Activated naive CD4-positive, alpha-beta T cell treated with anti-CD3 and anti-CD28 coated beads, Interleukin-2, amount 50 U/mL, for 72 hours (primary cell): ENCODE data around the gene PMS2. TPM values are rescaled to one million over a fixed set of nuclear protein-coding genes. Genes with fewer than 3 reads are reported as not detected.
"Not testable (repeated sequence)": the region's sequence is repeated elsewhere in the genome, so short reads cannot be mapped to it uniquely, and the experiment has no call there.

Experiments used
- ATAC-seq, 2 donors: fragments of 150-1000 bp; cut with Tn5 transposase; 2 replicates each; pipeline ENCODE4 v1.10.0; 2021; ENCODE audit warnings: mild to moderate bottlenecking in 2 of 2, moderate library complexity in 2 of 2
- DNase-seq, 2 donors: peaks; one replicate each; pipeline ENCODE4 v3.0.0; 2021 to 2022; ENCODE audit warnings: low spot score in 2 of 2
- H3K27ac Mint-ChIP-seq, 2 donors: one replicate each; pipeline ENCODE4 v1.8.0; 2022; ENCODE audit warnings: mild to moderate bottlenecking in 2 of 2, mixed read lengths in 2 of 2
- H3K36me3 Mint-ChIP-seq, 2 donors: one replicate each; pipeline ENCODE4 v1.8.0; 2022; ENCODE audit warnings: mixed read lengths in 2 of 2
- H3K9me3 Mint-ChIP-seq, 2 donors: one replicate each; pipeline ENCODE4 v1.8.0; 2022; ENCODE audit warnings: mixed read lengths in 2 of 2
- total RNA-seq, 2 donors: library from RNA; stranded (reverse); gene quantifications; one replicate each; pipeline ENCODE4 v1.2.3, GENCODE V29; 2022

PMS2 gene
- total RNA-seq, 2 donors from 2014 or later, result 18.1 to 24.0 TPM

DNA sequence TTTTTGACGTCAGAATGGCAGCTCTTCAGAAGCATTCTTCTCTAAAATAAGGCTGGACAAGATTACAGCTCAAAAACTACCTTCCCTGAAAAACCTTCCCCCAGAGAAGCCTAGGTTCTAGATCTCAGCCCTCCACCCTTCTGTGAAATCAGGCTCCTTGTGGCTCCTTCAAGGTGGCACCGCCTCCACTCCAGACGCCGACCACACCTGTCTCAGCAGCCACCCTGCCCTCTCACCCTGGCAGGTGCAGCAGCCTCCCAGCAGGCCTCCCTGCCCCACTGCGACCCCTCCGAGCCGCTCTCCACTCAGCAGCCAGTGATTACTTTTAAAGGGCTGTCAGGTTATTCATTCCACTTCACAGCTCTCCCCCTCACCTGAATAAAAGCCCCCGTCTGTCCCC lies 35.3 kb downstream of the PMS2 start:
- not testable (repeated sequence) for H3K36me3 Mint-ChIP-seq, H3K27ac Mint-ChIP-seq, H3K9me3 Mint-ChIP-seq, DNase-seq
- ATAC-seq, result peak in 1 of 2 donors; percentile 7

DNA sequence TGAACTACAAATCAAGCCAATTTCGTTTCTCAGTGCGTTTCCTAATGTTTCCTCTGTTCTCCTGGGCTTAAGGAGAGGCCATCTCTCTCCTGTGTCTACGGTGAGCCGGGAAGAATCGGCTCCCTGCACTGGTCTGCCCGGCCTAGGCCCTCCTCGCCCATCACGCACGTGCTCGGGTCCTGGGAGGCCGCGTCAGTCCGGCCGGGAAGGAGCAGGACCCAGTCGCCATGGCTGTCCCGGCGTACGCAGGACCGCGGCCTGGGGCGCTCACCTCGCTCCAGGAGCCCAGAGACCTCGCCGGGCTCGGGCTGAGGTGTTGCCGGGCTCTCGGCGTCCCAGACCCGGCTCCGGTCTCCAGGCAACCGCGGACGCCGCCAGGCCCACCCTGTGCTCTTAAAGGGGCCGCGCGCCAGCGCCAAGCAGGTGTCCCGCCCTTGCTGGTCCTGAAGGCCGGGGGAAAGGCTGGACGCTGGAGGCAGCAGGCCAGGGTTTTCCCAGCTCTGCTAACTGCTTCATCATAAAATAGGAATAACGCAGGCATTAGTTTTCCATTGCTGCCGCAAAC lies 38.4 kb downstream of the PMS2 start, which contains the start of gene RSPH10B:
RSPH10B (minus strand) TSS at position 343 of the 565 bp plus-strand sequence. CDS start 3,573 bp downstream, outside the sequence.
- not testable (repeated sequence) for H3K9me3 Mint-ChIP-seq, H3K36me3 Mint-ChIP-seq, DNase-seq, H3K27ac Mint-ChIP-seq
- peak in 1 of 2 donors; percentile 31 for ATAC-seq

GRCh38 chr7:5963810-5964209 lies 45.0 kb downstream of the PMS2 start:
- not testable (repeated sequence) for DNase-seq, H3K36me3 Mint-ChIP-seq, H3K9me3 Mint-ChIP-seq, H3K27ac Mint-ChIP-seq, ATAC-seq

DNA sequence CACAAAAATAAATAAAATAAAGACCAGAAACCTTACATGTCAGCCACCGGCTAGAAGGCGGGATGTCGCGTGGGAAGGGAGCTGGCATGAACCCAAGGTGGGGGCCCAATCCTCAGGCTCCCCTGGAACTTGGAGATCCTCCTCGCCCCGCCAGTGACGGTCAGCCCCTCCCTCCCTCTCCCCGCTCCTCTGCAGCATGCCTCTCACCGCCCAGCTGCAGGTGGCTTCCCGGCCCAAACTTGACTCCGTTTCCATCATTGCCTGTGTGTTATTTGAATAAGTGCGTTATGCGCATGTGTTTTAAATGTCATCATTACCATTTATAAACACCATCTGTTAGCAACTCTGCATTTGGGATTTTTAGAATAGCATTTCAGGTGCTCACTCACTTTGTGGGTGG lies 45.6 kb downstream of the PMS2 start:
- not testable (repeated sequence) for H3K36me3 Mint-ChIP-seq, DNase-seq, H3K9me3 Mint-ChIP-seq, ATAC-seq, H3K27ac Mint-ChIP-seq

- DNase-seq, H3K27ac Mint-ChIP-seq, H3K36me3 Mint-ChIP-seq, H3K9me3 Mint-ChIP-seq: not testable (repeated sequence)
- peak in 1 of 2 donors; percentile 22 for ATAC-seq
Observed at GRCh38 chr7:5934945-5935450, 73.9 kb downstream of the PMS2 start.

DNA sequence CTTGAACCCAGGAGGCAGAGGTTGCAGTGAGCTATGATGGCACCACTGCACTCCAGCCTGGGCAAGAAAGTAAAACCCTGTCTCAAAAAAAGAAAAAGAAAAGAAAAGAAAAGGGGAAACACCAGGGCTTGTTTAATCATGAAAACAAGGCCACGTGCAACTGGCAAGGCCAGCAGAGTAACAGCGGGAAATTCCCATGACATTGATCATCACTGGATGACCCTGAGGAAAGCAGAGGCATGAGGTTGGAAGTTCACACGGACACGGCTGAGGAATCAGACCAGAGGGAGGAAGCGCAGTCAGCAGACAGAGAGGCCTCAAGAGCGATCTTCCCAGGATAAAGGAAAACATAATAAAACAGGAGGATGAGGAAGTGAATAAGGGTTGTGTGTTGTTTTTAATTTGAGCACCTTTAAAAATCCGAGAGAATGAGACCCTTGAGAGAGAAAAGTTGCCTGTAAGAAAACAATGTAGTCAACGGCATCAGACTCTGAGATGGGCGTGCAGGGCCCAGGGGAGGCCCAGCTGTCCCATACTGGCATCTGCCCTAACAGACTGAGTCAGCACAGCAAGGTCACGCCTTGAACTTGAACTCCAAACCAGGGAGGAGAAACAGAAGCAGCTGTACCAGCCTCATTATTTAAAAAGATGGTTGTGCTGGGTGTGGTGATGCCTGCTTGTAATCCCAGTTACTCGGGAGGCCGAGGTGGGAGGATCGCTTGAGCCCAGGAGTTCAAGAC lies 76.8 kb downstream of the PMS2 start:
- not testable (repeated sequence) for H3K9me3 Mint-ChIP-seq, H3K27ac Mint-ChIP-seq, ATAC-seq, DNase-seq, H3K36me3 Mint-ChIP-seq

DNA sequence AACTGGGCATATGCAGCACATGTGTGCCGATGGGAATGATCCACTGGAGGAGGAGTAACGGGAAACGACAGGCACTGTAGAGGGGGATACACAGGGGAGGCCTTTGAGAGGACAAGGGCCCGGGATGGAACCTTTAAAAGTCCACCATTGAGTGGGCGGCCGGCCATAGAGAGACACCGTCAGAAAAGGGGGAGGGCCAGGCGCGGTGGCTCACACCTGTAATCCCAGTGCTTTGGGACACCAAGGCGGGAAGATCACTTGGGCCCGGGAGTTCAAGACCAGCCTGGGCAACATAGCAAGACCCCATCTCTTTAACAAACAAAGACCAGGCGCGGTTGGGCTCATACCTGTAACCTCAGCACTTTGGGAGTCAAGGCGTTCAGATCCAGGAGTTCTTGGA lies 77.6 kb downstream of the PMS2 start:
- H3K36me3 Mint-ChIP-seq, ATAC-seq, H3K9me3 Mint-ChIP-seq, H3K27ac Mint-ChIP-seq, DNase-seq: not testable (repeated sequence)

- not testable (repeated sequence) for H3K36me3 Mint-ChIP-seq, H3K9me3 Mint-ChIP-seq, DNase-seq, ATAC-seq, H3K27ac Mint-ChIP-seq
Observed at GRCh38 chr7:5930290-5930689, 78.6 kb downstream of the PMS2 start.

DNA sequence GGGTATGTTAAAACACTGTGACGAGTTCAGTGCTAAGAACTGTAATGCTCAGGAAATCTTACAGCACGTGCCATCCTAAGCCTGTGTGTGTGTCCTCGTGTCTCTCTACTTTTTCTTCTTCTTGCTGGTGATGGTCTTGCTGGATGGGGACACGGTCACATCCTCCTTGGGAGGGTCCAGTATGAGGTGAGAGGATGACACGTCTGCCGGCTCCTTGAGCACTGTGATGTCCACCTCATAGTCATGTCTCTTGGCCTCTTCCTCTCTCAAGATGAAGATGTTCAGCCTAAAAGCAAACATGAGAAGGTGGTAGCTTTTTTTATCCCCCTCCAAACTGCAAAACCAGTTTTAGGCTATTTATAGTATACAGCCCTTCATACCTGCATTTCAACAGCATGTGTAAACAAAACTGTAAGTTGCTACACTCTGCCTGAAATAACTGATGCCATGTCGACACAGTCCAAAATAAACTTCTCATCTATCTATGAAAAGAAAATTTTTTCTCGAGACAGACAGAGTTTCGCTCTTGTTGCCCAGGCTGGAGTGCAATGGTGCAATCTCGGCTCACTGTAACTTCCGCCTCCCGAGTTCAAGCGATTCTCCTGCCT lies 82.5 kb downstream of the PMS2 start:
- not testable (repeated sequence) for H3K36me3 Mint-ChIP-seq, ATAC-seq, DNase-seq, H3K27ac Mint-ChIP-seq, H3K9me3 Mint-ChIP-seq

GRCh38 chr7:5924630-5925029 lies 84.2 kb downstream of the PMS2 start:
- H3K9me3 Mint-ChIP-seq, H3K36me3 Mint-ChIP-seq, DNase-seq, H3K27ac Mint-ChIP-seq: not testable (repeated sequence)
- peak; percentile 40 to 73 for ATAC-seq

DNA sequence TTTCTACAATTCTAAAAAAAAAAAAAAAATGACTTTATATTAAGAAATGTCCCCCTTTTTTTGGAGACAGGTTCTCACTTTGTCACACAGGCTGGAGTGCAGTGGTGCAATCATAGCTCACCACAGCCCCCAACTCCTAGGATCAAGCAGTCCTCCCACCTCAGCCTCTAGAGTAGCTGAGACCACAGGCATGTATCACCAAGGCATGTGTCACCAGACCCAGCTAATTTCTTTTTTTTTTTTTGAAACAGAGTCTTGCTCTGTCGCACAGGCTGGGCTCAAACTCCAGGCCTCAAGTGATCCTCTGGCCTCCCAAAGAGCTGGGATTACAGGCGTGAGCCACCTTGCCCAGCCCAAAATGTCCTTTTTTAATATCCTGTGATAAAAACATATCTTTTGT lies 84.7 kb downstream of the PMS2 start:
- not testable (repeated sequence) for H3K27ac Mint-ChIP-seq, DNase-seq, H3K9me3 Mint-ChIP-seq, H3K36me3 Mint-ChIP-seq
- ATAC-seq, result peak; percentile 45 to 61

Other genes with a start within 250 kb of the PMS2 start
- gene RNF216, start 227.4 kb downstream of the PMS2 start, total RNA-seq, result 10 to 100 TPM; 42.1 to 43.8 TPM
- not detected for gene OCM, start 128.3 kb downstream of the PMS2 start, total RNA-seq
- 10 to 100 TPM; 78.8 to 97.3 TPM for gene CCZ1, start 110.3 kb downstream of the PMS2 start, total RNA-seq
- gene RSPH10B, start 38.4 kb downstream of the PMS2 start, total RNA-seq, result under 1 TPM in 1 of 2 donors, not detected in 1; 0.43 TPM
- 10 to 100 TPM; 31.5 to 41.2 TPM for gene AIMP2, start 223 bp upstream of the PMS2 start, total RNA-seq
- under 1 TPM in 1 of 2 donors, not detected in 1; 0.33 TPM for gene ANKRD61, start 22.3 kb upstream of the PMS2 start, total RNA-seq
- gene EIF2AK1, start 50.1 kb upstream of the PMS2 start, total RNA-seq, result 100 to 1,000 TPM; 120 to 131 TPM
- gene USP42, start 95.9 kb upstream of the PMS2 start, total RNA-seq, result 10 to 100 TPM in 1 of 2 donors, 1 to 10 TPM in 1; 9.3 to 11.6 TPM